ENCODE data around the gene A4GNT.
"Not testable (repeated sequence)": the region's sequence is repeated elsewhere in the genome, so short reads cannot be mapped to it uniquely, and the experiment has no call there.

The A4GNT gene

DNA sequence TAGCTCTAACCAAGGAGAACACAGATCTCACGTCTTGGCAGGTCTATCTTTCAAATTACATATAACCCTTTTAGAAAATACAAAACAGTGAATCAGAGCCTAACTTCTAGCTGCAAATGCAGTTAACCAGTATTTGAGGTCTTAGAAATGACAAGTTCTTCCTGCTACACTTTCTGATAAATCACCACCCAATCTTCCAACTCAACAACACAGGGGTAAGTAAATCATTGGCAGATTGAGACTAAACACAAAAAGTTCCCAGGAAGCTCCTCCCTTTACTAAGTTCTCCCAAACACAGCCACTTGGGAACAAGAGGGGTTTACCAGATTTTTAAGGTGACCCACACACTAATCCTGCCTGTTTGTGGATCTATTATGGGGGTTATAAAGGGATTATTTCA, at the start of gene A4GNT:
TSS of gene A4GNT (minus strand) at position 152 of the 400 bp plus-strand sequence. CDS start 1,134 bp downstream, outside the sequence.
- DNase-seq (ENCODE audit: low read depth in 2 of 2) = no peak

- peak in 1 of 2 donors; percentile 15 for DNase-seq (ENCODE audit: low read depth in 2 of 2)
These were observed 48.3 kb upstream of the A4GNT start for GRCh38 chr3:138180375-138181029.

- DNase-seq (ENCODE audit: low read depth in 2 of 2) = peak; percentile 53 to 67
These were observed 42.4 kb upstream of the A4GNT start, which contains the start of gene DBR1 for GRCh38 chr3:138174421-138175131. TSS of gene DBR1 (minus strand) at chr3:138174921. CDS start at chr3:138174795, 126 bp downstream.

DNA sequence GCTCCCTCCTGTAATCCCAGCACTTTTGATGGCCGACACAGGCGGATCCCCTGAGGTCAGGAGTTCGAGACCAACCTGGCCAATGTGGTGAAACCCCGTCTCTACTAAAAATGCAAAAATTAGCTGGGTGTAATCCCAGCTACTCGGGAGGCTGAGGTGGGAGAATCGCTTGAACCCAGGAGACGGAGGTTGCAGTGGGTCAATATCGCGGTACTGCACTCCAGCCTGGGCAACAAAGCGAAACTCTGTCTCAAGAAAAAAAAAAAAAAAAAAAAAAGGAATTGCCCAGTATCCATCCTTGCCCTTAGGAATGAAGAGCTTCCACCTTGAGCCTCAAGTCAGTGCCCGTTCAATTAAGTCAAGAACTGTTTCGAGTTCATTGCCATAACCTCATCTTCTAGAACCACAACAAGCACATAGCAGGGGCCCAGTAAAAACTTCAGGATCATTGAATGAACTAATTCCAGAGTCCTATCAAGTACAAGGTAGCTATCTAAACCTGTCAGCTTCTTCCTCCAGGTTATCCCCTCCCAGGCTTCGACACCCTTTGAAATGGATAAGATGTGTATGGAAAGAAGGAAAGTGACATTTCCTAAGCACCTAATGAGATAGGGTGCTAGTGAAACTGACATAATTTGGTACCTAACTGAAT, 41.7 kb upstream of the A4GNT start:
- DNase-seq (ENCODE audit: low read depth in 2 of 2) = no peak

DNA sequence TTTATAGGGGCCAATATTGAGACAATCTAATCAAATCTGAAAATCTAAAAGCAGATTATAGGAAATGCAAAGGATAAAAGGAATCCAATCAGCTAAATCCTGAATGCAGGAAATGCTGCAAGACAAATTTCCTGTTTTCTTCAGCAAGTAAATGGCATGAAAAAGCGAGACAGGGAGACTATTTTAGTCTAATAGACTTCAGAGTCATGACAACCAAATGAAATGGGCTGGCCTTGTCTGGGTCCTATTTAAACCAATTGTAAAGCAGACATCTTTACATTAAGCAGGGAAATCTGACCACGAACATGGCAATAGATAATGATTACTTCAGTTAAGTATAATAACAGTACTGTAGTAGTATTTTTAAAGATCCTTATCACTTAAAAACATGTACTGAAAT, 40.4 kb upstream of the A4GNT start:
- no peak for DNase-seq (ENCODE audit: low read depth in 2 of 2)

- no peak for DNase-seq (ENCODE audit: low read depth in 2 of 2)
These were observed 32.9 kb upstream of the A4GNT start for GRCh38 chr3:138165061-138165460.

DNA sequence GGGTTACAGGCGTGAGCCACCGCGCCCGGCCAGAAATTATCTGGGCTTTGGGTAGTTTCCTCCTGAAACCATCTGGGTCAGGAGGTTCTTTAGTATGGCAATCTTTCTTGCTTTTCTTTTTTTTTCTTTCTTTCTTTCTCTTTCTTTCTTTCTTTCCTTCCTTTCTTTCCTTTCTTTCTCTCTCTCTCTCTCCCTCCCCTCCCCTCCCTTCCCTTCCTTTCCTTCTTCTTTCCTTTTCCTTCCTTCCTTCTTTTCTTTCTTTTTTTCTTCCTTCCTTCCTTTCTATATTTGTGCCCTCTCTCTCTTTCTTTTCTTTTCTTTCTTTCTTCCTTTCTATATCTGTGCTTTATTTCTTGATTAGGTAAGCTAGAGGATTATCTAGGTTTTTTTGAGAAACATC, 25.6 kb upstream of the A4GNT start:
- DNase-seq (ENCODE audit: low read depth in 2 of 2) = no peak

DNA sequence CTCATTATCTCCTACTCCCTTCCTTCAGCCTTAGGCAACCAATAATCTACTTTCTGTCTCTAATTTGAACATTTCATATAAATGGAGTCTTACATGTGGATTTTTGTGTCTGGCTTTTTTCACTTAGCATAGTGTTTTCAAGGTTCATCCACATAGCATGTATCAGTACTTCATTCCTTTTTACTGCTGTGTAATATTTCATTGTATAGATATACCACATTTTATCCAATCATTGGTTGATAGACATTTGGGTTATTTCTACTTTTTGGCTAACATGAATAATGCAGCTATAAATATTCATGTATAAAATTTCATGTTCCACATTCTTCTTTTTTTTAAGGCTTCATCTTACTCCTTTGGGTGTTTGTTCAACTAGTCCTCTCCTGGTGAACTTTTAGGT, 22.3 kb upstream of the A4GNT start:
- no peak for DNase-seq (ENCODE audit: low read depth in 2 of 2)

- no peak for DNase-seq (ENCODE audit: low read depth in 2 of 2)
These were observed 16.3 kb upstream of the A4GNT start for GRCh38 chr3:138148503-138148902.

GRCh38 chr3:138142181-138142580, 10.0 kb upstream of the A4GNT start:
- not testable (repeated sequence) for DNase-seq (ENCODE audit: low read depth in 2 of 2)

DNA sequence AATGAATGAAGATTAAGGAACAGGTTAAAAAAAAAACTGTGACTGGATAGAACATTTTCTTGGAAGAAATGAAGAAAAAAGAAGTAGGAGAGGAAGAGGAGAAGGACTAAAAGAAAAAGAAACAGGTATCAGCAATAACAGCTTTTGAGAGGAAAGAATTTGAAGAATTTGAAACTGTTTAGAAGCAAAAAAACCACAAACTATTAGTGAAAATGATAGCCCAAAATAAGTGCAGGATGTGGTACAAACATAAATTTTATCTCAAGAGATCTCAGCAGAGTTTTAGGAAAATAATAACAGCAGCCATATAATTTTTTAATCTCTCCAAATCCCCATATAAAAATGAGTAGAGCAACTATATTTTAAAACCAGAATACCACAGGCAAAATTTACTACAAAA, 8.8 kb upstream of the A4GNT start:
- DNase-seq (ENCODE audit: low read depth in 2 of 2) = no peak

DNA sequence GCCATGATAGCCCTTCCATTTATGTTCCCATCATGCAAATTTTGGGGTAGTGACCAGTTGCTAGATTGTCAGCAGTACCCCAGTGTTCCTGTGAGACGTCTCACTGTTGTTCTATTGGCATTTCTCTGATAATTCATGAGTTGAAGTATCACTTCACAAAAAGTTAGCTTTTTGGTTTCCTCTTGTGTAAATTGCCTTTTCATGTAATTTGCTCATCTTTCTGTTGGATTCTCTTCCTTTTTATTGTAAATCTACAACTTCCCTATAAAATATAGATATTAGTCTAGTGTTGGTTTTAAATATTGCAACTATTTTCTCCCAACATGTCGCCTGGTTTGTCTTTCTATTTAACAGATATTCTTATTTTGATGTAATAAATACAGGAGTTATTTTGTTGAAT, 7.5 kb upstream of the A4GNT start:
- no peak for DNase-seq (ENCODE audit: low read depth in 2 of 2)

DNA sequence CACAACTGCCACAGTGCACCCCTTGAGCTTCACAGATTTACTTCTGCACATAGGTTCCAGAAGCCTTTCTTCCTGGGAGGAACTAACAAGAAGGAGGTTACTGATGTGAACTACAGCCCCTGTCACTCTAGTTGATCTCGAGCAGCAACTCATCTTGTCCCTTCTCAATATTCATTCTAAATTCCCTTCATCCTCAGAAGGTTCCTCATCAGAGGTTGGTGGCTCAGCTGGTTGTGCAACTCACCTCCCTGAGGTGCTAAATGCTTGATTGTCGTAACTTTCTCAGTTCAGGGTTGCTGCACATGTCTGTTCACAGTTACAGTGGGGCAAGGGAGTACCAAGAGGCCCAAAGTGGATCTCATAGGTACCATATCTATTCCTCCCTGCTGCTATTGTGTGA, 5.7 kb upstream of the A4GNT start:
- no peak for DNase-seq (ENCODE audit: low read depth in 2 of 2)

GRCh38 chr3:138136201-138136600, 4.0 kb upstream of the A4GNT start:
- DNase-seq (ENCODE audit: low read depth in 2 of 2) = no peak

DNA sequence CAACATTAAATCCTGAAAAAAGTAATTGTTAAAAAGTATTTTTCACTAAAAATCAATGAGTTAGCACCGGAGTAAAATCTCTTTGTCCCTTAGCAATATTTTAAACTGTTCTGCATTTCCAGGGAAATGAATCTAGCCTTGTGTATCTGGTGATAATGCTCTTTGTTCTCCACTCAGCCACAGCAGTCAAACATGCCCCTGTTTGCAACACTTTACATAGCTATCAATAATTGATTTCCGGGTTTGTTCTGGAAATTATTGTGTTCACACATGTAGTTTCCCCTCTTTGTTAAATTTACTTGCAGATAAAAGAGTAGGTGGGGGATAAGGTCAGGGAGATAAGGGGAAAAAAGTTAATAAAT, 3.6 kb upstream of the A4GNT start:
- no peak for DNase-seq (ENCODE audit: low read depth in 2 of 2)

DNA sequence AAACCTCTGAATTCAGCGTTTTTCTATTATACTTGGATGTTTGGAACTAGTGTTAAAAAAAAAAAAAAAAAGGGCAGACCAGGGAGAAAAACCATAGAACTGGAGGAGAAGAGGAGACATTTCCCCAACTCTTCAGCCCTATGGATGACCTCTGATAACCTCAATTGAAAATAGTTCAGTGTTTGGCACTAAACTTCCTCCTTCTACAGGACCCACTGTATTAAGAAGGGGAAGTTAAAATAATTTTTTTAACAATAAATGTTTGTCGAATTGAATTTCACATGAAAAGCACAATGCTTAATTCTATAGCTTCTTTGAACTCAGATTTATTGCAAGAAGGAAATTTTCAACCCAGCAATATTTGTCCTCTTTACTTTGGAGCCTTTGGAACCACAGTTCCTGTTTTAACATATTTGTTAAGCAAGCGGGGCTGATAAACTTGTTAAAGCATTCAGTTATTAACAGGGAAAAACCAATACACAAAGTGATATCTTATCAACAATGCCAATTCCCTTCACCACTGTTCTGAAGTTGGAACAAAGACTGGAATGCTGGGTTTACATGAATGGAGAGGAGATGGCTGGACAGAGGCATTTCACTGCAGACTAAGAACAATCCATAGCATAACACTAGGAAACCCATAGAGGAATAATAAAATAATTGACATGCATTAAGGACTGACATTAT, 3.1 kb upstream of the A4GNT start:
- no peak for DNase-seq (ENCODE audit: low read depth in 2 of 2)

DNA sequence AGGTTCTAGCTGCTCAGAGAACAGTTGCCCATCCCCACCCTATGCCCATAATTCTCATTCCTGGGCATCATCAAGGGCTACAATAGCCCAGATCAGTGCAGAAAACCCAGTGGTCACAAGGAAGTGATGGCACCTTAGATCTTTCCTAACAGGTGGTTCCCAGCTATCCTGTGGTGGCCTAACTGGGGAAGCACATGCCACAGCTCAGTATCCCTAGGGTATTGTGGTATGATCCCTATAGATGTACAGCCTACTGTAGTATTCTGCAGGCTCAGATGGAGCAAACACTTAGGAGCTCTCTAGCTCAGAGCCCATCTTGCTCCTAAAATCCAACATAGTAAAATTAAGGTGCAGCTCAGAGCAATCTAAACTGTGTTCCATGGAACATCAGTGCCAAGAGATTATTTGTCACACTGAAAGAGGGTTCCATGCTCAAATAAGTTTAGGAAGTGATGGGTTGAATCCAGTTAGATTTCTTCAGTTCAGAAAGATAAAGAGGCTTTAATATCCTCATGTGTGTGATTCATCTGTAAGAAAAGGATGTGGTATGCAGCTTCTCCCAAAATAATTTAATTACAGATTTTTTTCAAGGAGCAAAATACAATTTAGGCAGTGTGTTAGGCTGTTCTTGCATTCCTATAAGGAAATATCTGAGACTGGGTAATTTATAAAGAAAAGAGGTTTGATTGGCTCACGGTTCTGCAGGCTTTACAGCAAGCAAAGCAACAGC, 4.4 kb downstream of the A4GNT start:
- DNase-seq (ENCODE audit: low read depth in 2 of 2) = no peak

- DNase-seq (ENCODE audit: low read depth in 2 of 2) = no peak
These were observed 6.5 kb downstream of the A4GNT start for GRCh38 chr3:138125548-138126221.

DNA sequence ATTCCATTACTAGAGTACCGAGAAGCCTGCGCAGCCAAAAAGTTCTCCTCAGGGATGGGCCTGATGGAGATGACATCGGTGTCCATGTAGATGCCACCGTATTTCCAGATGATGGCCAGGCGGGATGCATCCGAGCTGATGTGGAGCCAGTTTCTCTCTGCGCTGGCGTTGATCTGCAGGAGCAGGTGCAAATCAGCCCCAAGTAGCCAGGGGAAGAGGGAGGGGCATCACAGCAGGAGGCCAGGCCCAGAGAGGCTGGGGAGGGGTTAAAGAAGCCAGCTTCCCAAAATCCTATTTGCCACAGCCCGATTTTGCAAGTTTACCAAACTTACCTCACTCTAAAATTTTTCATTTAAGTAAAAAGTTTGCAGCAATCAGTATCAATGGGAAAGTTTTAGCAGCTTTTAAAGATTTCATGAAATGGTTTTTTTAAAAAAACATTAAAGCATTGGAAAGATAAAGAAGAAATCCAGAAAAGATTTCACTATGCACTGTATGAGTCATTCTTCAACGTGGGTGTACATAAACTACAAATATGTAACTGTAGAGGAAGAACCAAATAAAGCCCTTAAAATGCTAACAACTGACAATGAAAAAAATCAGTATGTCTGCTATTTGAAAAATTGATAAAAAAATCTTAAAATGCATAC, 7.4 kb downstream of the A4GNT start:
- DNase-seq (ENCODE audit: low read depth in 2 of 2) = no peak

DNA sequence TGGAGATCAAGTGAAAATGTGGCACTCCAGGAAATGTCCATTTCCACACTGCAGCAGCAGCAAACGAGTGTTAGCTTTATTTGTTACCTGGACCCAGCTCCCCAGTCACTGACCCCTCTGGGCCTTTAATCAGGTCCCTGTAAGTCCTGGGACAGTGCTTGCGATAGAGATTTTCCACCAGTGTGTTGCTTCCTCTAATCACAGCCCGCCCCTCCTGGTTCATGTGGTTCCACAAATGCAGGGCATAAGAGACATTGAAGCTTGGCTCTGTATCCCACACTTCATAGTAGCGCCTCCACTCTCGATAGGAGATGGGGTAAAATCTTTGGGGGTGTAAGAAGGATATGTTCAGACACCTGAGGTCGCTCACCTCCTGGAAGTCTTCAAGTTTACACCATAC, 8.0 kb downstream of the A4GNT start:
- no peak for DNase-seq (ENCODE audit: low read depth in 2 of 2)

GRCh38 chr3:138119423-138119766, 12.8 kb downstream of the A4GNT start:
- no peak for DNase-seq (ENCODE audit: low read depth in 2 of 2)

Data from stimulated activated CD4-positive, alpha-beta T cell treated with anti-CD3 and anti-CD28 coated beads, Interleukin-1b, Interleukin-23, amount 100 ng/mL, for 4 hours (primary cell).